Loucy (cell line): ENCODE measurements around the gene RCOR1.

Experiments used
- H2AFZ ChIP-seq: fragments of 200-600 bp; sonication (generic); 2 replicates; pipeline ENCODE4 v1.6.0; 2016; ENCODE audit warnings: antibody characterized with exemption, mild to moderate bottlenecking, low read length, moderate library complexity
- H3F3A ChIP-seq: fragments of 200-600 bp; 2 replicates; pipeline ENCODE4 v1.6.0; 2016; ENCODE audit warnings: antibody characterized with exemption, low read depth, mild to moderate bottlenecking
- H3K27me3 ChIP-seq: fragments of 200-600 bp; sonication (generic); 2 replicates; pipeline ENCODE4 v1.6.1; 2014; ENCODE audit warnings: low read length, mild to moderate bottlenecking; ENCODE audit not compliant: insufficient read depth, poor library complexity, severe bottlenecking
- H3K36me3 ChIP-seq: fragments of 200-600 bp; sonication (generic); 2 replicates; pipeline ENCODE4 v1.6.1; 2016; ENCODE audit warnings: low read length; ENCODE audit not compliant: insufficient read depth
- H3K4me1 ChIP-seq: fragments of 200-600 bp; sonication (generic); 2 replicates; pipeline ENCODE4 v1.5.1; 2014; ENCODE audit warnings: low read length, mild to moderate bottlenecking; ENCODE audit not compliant: insufficient read depth, poor library complexity, severe bottlenecking
- H3K4me2 ChIP-seq: fragments of 200-600 bp; sonication (generic); 2 replicates; pipeline ENCODE4 v1.6.0; 2014; ENCODE audit warnings: antibody characterized with exemption, low read length, low read depth, mild to moderate bottlenecking; ENCODE audit not compliant: poor library complexity, severe bottlenecking
- H3K4me3 ChIP-seq: fragments of 200-600 bp; sonication (generic); 2 replicates; pipeline ENCODE4 v1.5.1; 2014; ENCODE audit warnings: low read length, mild to moderate bottlenecking, mixed read lengths; ENCODE audit not compliant: poor library complexity, severe bottlenecking
- H3K79me2 ChIP-seq: fragments of 200-600 bp; sonication (generic); 2 replicates; pipeline ENCODE4 v1.6.1; 2014; ENCODE audit warnings: low read length; ENCODE audit not compliant: insufficient read depth
- H3K9ac ChIP-seq: fragments of 200-600 bp; sonication (generic); 2 replicates; pipeline ENCODE4 v1.6.0; 2014; ENCODE audit warnings: mild to moderate bottlenecking, low read depth, low read length, moderate library complexity; ENCODE audit not compliant: poor library complexity, severe bottlenecking
- H3K9me2 ChIP-seq: fragments of 200-600 bp; sonication (generic); replicated peaks from 2 replicates; pipeline ENCODE4 v1.6.1; 2016; ENCODE audit warnings: low read depth, low read length, mixed read lengths
- H3K9me3 ChIP-seq: fragments of 200-600 bp; sonication (generic); 2 replicates; pipeline ENCODE4 v1.6.1; 2014; ENCODE audit warnings: mild to moderate bottlenecking, antibody characterized with exemption, low read length, low read depth; ENCODE audit not compliant: insufficient read depth
- H4K20me1 ChIP-seq: fragments of 200-600 bp; sonication (generic); 2 replicates; pipeline ENCODE4 v1.6.0; 2014; ENCODE audit warnings: antibody characterized with exemption, low read length, mild to moderate bottlenecking; ENCODE audit not compliant: insufficient read depth, poor library complexity, severe bottlenecking
- EZH2phosphoT487 ChIP-seq: fragments of 200-600 bp; IDR thresholded peaks from 2 replicates; pipeline ENCODE4 v1.6.1; 2018; ENCODE audit warnings: antibody characterized with exemption, mild to moderate bottlenecking, moderate library complexity, borderline replicate concordance
- TF ChIP-seq, protein P1 (sequence below): fragments of 200-600 bp; sonication (generic); conservative IDR thresholded peaks from 2 replicates; pipeline ENCODE4 v1.5.1; 2014; ENCODE audit warnings: mild to moderate bottlenecking, antibody characterized with exemption, low read length

Gene RCOR1

DNA sequence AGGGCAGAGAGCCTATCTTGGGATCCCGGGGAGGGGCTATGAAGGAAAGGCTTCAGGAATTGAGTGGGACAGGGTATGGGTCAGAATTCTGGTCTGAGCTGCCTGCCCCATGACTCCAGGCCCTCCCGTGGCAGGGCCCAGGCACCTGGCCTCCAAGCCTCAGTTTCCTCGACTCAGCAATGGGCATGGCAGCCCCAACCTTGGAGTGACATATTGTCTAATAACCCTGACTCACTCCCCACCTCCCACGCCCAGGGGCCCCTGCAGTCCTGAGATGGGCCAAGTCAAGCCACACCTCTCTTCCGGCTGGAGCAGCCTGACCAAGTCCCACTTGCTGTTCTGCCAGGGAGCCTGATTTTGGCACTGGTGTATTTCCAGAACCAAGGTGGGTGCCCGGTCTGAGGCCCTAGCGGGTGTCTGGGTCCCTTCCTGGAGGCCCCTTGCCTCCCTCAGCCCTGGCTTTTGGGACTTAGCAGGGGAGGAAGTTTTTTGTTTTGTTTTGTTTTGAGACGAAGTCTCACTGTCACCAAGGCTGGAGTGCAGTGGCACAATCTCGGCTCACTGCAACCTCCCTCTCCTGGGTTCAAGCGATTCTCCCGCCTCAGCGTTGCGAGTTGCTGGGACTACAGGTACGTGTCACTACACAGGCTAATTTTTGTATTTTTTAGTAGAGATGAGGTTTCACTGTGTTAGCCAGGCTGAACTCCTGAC is 40.3 kb upstream of the RCOR1 start:
- no peaks in the 10 kb centered on the region for H3K4me1 ChIP-seq

DNA sequence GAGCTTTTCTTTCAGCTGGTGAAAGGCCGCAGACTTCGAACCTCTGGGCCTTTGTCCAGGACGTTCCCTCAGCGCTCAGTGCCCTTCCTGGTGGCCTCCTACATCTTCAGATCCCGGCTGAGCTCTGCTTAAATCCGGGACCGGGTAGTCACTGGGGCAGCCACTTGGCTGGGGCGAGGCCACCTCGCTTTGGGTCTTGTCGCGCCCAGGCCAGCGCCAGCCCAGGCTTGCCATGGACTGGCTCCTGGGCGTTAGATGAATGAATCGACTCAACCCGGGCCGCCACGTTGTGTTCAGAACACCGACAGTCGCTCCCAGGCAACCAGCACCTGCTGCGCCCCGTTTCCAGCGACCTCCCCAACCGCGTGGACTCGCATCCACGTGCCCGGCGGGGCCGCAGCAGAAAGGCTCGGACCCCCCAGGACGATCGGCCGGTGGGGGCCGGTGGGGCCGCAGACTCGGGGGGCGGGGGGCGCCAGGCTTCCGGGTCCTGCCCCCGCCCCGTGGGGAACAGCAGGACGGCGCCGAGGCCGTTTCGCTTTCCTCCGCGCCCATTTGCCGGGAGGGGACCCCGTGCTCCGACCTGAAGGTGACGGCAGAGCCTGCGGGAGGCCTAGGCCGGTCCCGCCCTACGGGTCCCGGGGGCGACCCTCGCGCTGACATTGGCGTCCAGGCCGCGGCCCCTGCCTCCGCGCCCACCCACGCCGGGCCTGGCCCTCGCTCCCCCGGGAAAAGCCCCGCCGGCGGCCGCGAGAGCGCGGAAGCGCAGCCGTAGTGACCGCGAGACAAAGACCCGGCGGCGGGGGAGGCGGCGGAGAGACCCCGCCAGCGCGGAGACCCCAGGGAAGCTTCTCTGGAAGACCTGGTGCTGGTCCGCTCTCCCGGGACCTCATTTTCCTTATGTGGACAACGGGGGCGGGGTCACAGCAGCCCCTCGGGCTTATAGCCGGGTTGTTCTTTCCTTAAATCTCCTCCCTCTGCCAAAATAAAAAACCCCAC is 37.3 kb upstream of the RCOR1 start:
- peak overlapping the region; percentile 90 for H2AFZ ChIP-seq
- H3K9me2 ChIP-seq, result no peaks in the 10 kb centered on the region
- peak overlapping the region; percentile 72 for H3K9ac ChIP-seq
- H3K36me3 ChIP-seq, result no peaks in the 10 kb centered on the region
- no peak for TF ChIP-seq EZH2phosphoT487
- TF ChIP-seq, protein P1, sequence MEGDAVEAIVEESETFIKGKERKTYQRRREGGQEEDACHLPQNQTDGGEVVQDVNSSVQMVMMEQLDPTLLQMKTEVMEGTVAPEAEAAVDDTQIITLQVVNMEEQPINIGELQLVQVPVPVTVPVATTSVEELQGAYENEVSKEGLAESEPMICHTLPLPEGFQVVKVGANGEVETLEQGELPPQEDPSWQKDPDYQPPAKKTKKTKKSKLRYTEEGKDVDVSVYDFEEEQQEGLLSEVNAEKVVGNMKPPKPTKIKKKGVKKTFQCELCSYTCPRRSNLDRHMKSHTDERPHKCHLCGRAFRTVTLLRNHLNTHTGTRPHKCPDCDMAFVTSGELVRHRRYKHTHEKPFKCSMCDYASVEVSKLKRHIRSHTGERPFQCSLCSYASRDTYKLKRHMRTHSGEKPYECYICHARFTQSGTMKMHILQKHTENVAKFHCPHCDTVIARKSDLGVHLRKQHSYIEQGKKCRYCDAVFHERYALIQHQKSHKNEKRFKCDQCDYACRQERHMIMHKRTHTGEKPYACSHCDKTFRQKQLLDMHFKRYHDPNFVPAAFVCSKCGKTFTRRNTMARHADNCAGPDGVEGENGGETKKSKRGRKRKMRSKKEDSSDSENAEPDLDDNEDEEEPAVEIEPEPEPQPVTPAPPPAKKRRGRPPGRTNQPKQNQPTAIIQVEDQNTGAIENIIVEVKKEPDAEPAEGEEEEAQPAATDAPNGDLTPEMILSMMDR, result no peak
- H3K4me1 ChIP-seq, result peaks cover under 1% of the 10 kb centered on the region
- H3K27me3 ChIP-seq, result no peaks in the 10 kb centered on the region
- H3K79me2 ChIP-seq, result no peaks in the 10 kb centered on the region
- no peaks in the 10 kb centered on the region for H4K20me1 ChIP-seq
- H3K4me2 ChIP-seq, result peak overlapping the region; percentile 45
- H3K4me3 ChIP-seq, result peak overlapping the region; percentile 74
- H3K9me3 ChIP-seq, result no peaks in the 10 kb centered on the region
- H3F3A ChIP-seq, result no peaks in the 10 kb centered on the region

More for the DNA sequence above, 40.3 kb upstream of the RCOR1 start:
- no peak overlapping the region for H2AFZ ChIP-seq
- no peaks in the 10 kb centered on the region for H3K27me3 ChIP-seq
- no peaks in the 10 kb centered on the region for H3K79me2 ChIP-seq
- no peak overlapping the region for H3K4me2 ChIP-seq
- no peaks in the 10 kb centered on the region for H3K36me3 ChIP-seq
- TF ChIP-seq, protein P1, result no peak
- TF ChIP-seq EZH2phosphoT487, result no peak
- no peaks in the 10 kb centered on the region; the same call in 1 of the 2 replicates for H3F3A ChIP-seq
- H4K20me1 ChIP-seq, result no peaks in the 10 kb centered on the region
- no peak overlapping the region for H3K9ac ChIP-seq
- H3K9me3 ChIP-seq, result no peaks in the 10 kb centered on the region
- H3K4me3 ChIP-seq, result no peak overlapping the region
- H3K9me2 ChIP-seq, result no peaks in the 10 kb centered on the region

DNA sequence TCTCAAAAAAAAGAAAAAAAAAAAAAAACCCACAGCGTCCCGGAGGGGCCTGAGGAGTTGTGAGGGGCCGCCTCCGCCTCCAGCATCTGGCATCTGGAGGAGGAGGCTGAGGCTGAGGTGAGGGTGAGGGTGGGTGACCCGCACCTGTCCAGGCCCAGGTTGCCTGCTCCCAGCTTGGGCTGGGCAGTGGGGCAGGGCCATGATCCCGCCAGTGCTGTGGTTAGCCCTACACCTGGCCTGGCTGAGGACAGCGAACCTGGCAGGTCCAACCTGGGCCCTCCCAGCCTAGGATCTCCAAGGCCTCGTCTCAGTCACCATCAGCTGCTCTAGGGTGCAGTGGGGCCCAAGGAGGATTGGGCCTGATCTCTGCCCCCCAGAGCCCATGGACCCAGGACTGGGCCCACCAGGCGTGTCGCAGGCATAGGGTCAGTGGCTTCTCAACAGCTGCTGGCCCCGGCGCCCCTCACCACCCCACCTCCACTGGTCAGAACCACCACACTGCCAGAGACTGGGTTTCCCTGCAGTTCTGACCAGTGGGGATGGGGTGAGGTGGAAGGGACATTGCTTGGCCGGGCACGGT is 36.3 kb upstream of the RCOR1 start:
- peak overlapping the region; percentile 74 for H3K4me3 ChIP-seq

More for the DNA sequence above, 36.3 kb upstream of the RCOR1 start:
- Histone ChIP-seq H2AFZ (no peak overlapping the region), H3K9me2 (no peaks in the 10 kb centered on the region), H3K4me2 (peak overlapping the region; percentile 45), H3K9me3 (no peaks in the 10 kb centered on the region), H3K27me3 (no peaks in the 10 kb centered on the region), H3F3A (no peaks in the 10 kb centered on the region), H4K20me1 (no peaks in the 10 kb centered on the region), H3K9ac (no peak overlapping the region), H3K36me3 (no peaks in the 10 kb centered on the region), H3K4me1 (peaks cover 9% of the 10 kb centered on the region), H3K79me2 (no peaks in the 10 kb centered on the region)
- TF ChIP-seq, protein P1, result no peak
- TF ChIP-seq EZH2phosphoT487, result no peak
